ENCODE measurements around the gene TXNL4B.
A peak's percentile ranks its signal among the peaks of the same experiment; 100 is the strongest.
"Not testable (repeated sequence)": the region's sequence is repeated elsewhere in the genome, so short reads cannot be mapped to it uniquely, and the experiment has no call there.

TXNL4B gene

DNA sequence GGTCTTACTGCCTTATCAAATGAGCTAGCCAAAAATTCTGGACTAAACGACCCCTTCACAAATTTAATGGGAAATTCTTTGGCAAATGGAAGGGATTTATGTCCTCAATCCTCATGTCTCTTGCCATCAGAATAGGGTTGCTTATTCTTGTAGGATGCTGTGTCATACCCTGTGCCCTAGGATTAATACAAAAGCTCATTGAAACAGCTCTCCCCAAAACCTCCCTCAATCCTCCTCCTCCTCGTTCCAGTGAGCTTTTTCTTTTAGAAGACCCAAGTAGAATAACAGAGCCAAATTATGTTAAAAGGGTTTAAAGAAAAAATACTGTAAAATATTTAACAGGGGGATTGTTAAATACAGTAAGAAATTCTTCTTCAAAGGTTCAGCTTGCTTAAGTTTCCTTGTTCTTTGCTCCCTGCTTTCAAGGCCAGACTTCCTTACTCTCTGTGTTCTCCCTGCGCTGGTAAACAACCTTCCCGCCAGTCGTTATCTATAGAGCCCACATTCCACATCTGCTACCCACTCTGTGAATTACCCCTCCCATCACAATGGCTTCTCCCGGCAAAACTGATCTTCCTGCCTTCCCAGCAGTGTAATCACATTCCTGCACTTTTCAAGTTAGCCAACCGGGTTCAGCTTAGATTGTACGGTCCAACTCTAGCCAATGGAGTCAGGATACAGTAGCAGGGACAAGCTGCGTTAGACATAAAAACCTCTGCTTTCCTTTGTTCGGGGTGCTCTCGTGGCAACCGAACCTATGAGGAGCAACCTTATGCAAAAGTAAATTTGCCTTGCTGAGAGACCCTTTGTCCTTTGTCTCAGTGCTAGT is 20.7 kb downstream of the TXNL4B start:
- no peak for DNase-seq

DNA sequence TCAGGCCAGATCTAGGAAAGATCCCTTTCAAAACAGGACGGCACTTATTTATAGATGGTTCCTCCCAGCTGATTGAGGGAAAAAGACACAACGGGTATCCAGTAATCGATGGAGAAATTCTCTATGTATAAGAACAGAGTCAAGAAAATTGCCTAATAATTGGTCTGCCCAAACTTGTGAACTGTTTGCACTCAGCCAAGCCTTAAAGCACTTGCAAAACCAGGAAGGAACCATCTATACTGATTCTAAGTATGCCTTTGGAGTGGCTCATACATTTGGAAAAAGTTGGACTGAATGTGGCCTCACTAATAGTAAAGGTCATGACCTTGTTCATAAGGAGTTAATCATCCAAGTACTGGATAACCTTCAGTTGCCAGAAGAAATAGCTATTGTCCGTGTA is 24.5 kb downstream of the TXNL4B start:
- DNase-seq: no peak

DNA sequence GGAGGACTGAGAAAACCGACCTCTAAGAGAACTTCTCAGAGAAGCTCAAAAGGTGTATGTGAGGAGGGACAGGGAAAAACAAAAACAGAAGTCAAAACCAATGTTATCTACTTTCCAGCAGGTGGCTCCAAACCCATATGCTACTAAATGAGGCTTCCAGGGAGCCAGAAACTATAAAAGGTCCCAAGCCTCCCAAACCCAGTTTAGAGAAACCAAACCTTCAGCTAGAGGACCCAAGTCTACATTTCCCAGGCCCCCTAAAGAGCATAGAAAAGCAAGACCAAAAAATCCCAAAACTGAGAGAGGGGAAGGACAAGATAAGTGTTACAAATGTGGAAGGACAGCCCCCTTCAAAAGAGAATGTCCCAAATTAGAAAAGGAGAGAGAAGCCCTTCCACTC is 26.7 kb downstream of the TXNL4B start:
- peak; percentile 7 for DNase-seq

DNA sequence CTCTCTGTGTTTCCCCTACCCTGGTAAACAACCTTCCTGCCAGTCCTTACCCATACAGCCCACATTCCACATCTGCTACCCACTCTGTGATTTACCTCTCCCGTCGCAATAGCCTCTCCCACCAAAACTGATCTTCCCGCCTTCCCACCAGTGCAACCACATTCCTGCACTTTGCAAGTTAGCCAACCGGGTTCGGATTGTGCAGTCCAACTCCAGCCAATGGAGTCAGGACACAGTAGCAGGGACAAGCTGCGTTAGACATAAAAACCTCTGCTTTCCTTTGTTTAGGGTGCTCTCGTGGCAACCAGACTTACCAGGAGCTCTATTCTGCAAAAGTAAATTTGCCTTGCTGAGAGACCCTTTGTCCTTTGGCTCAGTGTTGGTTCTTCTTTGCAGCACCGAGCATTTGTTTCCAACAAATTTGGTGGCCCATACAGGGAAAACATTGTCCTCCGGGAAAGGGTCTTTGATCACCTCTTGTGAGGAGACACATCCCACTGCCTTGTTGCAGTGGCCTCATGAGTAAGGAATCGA is 29.0 kb downstream of the TXNL4B start:
- no peak for DNase-seq

DNA sequence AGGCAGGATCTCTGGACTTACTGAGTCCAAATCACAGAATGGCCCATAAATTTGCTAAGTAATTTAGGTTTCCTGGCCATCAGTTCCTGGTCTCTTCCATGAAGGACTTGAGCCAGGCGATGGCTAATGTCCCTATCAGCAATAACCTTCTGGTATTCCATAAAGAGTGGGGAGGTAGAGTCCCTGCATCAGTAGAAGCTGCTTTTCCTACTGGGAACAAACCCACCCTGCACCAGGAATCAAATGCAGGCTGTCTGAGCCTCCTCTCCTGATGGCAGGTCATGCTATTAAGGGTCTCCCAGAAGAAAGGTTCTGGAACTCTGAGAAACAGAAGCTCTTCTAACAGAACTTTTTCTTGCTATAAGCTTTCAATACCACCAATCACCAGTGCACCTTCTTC is 31.9 kb downstream of the TXNL4B start:
- DNase-seq: no peak

DNA sequence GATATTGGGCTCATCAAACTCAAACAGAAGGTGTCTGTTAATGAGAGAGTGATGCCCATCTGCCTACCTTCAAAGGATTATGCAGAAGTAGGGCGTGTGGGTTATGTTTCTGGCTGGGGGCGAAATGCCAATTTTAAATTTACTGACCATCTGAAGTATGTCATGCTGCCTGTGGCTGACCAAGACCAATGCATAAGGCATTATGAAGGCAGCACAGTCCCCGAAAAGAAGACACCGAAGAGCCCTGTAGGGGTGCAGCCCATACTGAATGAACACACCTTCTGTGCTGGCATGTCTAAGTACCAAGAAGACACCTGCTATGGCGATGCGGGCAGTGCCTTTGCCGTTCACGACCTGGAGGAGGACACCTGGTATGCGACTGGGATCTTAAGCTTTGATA is 33.0 kb downstream of the TXNL4B start:
- no peak for DNase-seq

DNA sequence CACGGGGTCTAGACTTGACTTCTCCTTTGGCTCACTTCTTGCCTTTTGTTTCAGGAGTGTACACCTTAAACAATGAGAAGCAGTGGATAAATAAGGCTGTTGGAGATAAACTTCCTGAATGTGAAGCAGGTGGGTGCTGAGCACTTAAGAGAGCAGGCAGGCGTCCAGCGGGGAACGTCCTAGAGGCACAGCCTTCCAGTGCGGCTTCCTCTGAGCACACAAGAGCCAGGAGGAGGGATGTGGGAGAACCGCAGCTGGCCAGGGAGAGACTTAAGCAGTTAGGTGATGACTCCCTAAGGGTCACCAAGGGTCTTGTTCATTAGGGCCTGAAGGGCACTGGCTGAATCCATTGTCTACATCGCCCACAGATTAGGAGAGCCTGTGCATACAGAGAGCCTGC is 34.4 kb downstream of the TXNL4B start:
- not testable (repeated sequence) for DNase-seq

DNA sequence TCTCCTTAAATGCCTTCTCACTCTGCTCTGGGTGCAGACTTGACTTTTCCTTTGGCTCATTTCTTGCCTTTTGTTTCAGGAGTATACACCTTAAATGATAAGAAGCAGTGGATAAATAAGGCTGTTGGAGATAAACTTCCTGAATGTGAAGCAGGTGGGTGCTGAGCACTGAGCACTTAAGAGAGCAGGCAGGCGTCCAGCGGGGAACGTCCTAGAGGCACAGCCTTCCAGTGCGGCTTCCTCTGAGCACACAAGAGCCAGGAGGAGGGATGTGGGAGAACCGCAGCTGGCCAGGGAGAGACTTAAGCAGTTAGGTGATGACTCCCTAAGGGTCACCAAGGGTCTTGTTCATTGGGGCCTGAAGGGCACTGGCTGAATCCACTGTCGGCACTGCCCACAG is 36.1 kb downstream of the TXNL4B start:
- DNase-seq: not testable (repeated sequence)

DNA sequence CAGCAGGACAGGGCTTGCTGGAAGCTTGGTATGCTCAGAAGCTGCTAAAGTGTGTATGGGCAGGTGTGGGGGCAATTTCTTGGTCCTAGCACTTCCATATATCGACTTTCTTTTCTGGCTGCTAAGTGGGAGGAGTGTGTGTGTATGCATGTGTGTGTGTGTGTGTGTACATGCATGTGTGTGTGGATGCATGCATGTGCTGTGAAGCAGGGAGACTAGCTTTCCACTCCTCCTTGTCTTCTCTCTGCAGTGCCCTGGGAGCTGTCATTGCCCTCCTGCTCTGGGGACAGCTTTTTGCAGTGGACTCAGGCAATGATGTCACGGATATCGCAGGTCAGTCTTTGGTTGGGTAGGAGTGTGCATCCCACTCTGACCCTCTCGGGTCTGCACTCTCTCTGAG is 37.5 kb downstream of the TXNL4B start:
- no peak for DNase-seq

DNA sequence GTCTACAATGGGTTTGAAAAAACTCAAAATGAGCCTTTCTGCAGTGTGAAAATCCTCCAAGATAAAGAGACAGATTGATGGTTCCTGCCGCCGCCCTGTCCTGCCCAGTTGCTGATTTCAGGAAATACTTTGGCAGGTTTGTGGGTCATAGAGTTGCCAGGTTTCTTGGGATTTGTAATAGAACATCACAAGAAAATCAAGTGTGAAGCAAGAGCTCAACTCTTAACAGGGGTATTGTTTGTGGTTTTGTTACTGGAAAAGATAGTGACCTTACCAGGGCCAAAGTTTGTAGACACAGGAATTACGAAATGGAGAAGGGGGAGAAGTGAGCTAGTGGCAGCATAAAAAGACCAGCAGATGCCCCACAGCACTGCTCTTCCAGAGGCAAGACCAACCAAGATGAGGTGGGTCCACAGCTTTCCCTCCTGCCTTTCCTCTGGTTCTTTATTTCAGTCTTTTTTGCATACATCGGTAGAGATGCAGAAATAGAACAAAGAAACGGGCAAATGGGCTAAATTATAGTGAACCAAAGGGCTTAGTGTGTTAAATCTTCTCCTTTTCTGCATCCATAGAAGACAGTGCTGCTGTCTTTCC is 39.1 kb downstream of the TXNL4B start, which contains the start of gene HP:
TSS of gene HP (plus strand) at position 252 of the 594 bp plus-strand sequence. CDS start at position 400, 148 bp downstream.
- DNase-seq: not testable (repeated sequence)

DNA sequence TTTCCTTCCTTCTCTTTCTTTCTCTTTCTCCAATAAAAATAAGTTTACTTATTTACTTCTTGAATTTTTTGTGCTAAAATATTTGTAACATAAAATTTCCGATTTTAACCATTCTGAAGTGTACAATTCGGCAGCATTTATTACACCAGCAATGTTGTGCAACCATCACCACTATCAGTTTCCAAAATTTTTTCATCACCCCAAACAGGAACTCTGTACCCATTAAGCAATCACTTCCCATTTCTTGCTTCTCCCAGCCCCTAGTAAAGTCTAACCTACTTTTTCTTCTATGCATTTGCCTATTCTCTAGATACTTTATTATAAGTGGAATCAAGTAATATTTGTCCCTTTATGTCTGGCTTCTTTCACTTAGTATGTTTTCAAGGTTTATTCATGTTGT is 41.6 kb downstream of the TXNL4B start:
- no peak for DNase-seq

DNA sequence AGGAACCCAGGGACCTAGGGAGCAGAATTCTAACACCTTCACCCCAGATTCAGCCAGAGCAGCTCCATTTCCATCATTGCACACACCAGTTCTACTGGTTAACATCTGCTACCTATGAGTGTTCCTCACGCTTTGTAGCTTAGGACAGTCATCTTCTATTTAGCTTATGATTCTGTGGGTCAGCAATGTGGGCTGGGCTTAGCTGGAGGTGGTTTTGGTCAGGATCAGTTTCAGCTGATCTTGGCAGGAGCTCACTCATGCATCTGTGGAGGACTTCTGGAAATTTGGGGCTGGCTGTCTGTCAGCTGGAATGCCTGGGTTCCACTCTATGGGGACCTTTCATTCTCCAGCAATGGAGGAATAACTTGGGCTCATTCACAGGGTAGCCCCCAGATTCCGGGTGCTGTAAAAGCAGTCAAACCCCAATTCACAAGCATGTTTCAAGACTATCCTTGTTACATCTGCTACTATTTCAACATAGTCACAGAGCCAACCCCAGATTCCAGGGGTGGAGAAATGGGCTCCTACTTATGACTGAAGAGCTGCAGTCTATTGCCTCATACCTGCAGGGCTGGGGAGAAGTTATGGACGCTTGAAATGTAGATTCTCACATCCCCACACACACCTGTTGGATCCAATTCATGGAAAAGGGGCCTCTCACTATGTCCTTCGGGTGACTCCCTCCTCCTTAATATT is 42.5 kb downstream of the TXNL4B start:
- DNase-seq: no peak

DNA sequence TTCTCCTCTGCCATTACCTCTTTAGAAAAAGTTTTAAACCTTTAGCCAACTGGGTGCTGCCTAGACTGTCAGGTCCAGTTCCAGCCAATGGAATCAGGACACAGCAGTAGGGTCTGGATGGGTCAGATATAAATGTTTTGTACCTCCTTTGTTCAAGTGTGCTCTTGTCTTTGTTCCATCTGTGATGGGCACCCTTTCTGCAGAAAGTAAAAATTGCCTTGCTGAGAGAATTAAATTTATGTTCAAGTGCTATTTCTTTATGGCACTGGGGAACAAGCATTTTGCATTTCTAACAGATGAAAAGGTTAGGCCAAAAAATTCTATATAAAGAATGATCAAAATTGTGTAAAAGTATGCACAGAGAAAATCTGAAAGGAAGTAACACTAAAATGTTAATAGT is 44.3 kb downstream of the TXNL4B start:
- DNase-seq: no peak

DNA sequence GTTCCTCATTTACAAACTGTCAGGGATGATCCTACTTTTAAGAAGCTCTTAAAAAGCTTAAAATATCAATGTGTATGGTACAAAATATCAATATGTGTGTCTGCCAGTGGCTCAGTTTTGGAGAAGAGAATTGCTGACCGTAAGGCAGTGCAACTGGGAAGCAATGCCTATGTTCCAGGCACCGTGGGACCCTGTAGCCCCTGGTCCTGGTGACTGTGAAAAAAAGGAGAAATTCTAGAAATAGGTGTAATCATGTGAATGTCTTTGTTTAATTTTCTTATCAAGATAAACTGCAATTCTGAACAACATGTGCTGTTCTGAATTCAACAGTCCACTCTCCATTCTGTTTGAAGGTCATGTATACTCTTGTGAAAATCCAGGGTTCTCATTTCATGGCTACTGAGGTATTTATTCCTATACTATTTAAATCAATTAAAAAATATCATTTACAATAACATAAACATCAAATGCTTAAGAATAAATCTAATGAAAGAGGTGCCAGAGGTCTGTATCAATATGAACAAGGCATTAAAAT is 48.5 kb downstream of the TXNL4B start:
- DNase-seq: no peak

DNA sequence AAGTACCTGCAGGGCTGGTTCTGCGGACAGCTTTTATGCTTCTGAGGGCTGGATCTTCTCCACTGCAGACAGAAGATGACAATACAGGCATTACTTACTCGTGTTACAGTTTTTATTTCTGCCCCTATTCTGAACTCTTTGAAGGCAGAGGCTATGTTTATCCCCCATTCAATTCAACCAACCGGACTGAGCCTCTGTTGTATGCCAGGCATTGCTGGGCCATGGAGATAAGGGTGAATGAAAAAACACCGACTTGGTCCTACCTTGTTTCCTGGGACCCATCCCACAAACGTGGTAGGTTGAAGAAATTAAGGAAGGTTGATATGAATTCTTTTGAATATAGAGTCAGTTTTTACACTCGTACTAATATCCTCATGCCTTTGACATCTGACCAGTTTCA is 49.1 kb downstream of the TXNL4B start:
- no peak for DNase-seq

DNA sequence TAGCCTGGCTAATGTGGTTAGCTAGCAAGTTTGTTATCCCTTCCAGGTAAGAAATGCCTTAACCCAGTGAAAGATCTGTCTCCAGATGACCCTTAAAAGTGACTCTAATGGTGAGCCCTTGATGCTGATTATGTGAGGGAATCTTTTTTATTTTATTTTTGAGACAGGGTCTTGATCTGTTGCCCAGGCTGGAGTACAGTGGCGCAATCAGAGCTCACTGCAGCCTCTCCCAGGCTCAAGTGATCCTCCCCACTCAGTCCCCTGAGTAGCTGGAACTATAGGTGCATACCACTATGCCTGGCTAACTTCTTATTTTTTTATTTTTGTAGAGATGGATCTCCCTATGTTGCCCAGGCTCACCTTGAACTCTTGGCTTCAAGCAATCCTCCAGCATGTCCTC is 49.9 kb downstream of the TXNL4B start:
- DNase-seq: no peak

DNA sequence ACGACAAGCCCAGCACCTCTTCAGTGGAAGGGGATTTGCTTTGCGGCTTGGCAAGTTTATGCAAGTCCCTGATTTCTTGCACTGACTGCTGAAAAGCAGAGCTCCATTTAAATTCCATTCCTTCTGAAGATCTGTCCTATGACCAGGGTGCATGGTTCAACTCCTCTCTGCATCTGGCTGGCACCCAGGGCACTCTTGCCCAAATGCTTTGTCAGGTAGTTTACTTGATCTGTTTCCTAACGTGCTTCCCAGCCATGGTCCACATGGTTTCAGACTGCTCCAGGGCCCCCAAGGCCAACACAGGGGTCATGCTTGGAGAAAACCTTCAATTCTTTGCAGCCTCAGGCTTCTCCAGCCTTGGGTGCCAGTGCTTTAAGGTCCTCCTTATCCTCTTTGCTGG is 50.4 kb downstream of the TXNL4B start:
- DNase-seq: no peak

DNA sequence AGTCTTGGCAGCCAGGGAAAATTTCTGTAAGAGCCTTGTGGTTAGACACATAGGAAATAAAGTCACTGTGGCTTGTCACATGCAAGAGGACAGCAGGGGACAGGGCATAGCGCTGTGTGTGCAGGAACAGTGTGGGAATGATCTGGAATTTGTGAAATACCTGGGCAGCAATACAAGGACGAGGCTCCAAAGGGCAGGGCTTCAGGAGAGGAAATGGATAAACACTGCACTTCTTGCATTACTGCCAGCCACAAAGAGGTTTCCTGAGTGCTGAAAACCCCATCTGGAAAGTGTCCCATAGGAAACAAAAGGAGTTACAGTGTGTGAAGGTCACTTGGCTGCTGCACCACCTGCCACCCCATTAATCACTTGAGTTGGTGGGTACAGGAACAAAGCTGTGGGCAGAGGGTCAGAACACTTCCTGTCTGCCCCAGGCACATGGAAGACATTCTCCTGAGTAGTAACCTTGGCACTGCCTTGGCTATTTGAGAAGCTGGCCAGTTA is 51.2 kb downstream of the TXNL4B start:
- DNase-seq: no peak

DNA sequence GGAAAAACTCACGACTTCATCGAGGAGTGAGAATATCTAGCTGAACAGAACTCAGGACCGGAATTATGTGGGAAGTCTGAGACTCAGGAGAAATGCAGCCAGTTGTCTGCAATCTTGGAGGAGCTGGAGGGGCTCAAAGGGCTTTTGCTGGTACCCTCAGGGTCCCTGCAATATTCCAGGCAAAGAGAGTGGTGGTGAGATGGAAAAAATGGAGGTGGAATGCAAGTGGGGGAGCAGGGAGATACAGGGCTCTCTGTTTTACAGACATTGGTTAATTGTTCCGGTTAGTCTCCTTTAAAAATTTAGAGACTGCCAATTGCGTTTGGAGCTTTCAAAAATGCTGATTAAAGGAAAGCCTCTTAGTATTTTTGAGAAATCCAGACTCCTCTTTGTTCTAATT is 57.3 kb downstream of the TXNL4B start:
- no peak for DNase-seq

All from NCI-H1436 (cell line).